GM23338 (cell line): Measurements from ENCODE around the gene MRPL1. TPM values are rescaled to one million over a fixed set of nuclear protein-coding genes. Genes with fewer than 3 reads are reported as not detected.

ENCODE experiments used
- ATAC-seq: fragments of 200-7000 bp; cut with Tn5 transposase; 3 replicates; pipeline ENCODE4 v1.9.1; 2020
- DNase-seq: peaks from one replicate; pipeline ENCODE4 v3.0.0-alpha.2; 2015; ENCODE audit warnings: low spot score
- H2AFZ ChIP-seq: fragments of 200-600 bp; sonication (generic); 2 replicates; pipeline ENCODE4 v1.8.0; 2016; ENCODE audit warnings: antibody characterized with exemption, mild to moderate bottlenecking, moderate library complexity
- H3F3A ChIP-seq: fragments of 200-600 bp; sonication (generic); replicated peaks from 2 replicates; pipeline ENCODE4 v1.8.0; 2017; ENCODE audit warnings: antibody characterized with exemption, mixed run types, low read depth
- H3K27ac ChIP-seq: fragments of 200-600 bp; sonication (generic); 2 replicates; pipeline ENCODE4 v1.6.1; 2016; ENCODE audit warnings: low read depth
- H3K27me3 ChIP-seq: fragments of 200-600 bp; sonication (generic); 2 replicates; pipeline ENCODE4 v1.8.0; 2016; ENCODE audit warnings: mild to moderate bottlenecking, mixed run types, moderate library complexity; ENCODE audit not compliant: insufficient read depth
- H3K36me3 ChIP-seq: fragments of 200-600 bp; sonication (generic); 2 replicates; pipeline ENCODE4 v1.8.0; 2016; ENCODE audit warnings: mild to moderate bottlenecking; ENCODE audit not compliant: insufficient read depth
- H3K4me1 ChIP-seq: fragments of 200-600 bp; sonication (generic); 2 replicates; pipeline ENCODE4 v1.8.0; 2016; ENCODE audit warnings: mild to moderate bottlenecking, moderate library complexity; ENCODE audit not compliant: insufficient read depth
- H3K4me2 ChIP-seq: fragments of 200-600 bp; sonication (generic); 2 replicates; pipeline ENCODE4 v1.7.1; 2017; ENCODE audit warnings: mixed run types
- H3K4me3 ChIP-seq: fragments of 200-600 bp; sonication (generic); 2 replicates; pipeline ENCODE4 v1.6.1; 2016; ENCODE audit warnings: mixed run types
- H3K79me2 ChIP-seq: fragments of 200-600 bp; sonication (generic); replicated peaks from 2 replicates; pipeline ENCODE4 v1.8.0; 2017; ENCODE audit warnings: mild to moderate bottlenecking; ENCODE audit not compliant: insufficient read depth
- H3K9me2 ChIP-seq: fragments of 200-600 bp; sonication (generic); 2 replicates; pipeline ENCODE4 v1.8.0; 2017; ENCODE audit not compliant: insufficient read depth
- H4K20me1 ChIP-seq: fragments of 200-600 bp; sonication (generic); replicated peaks from 2 replicates; pipeline ENCODE4 v1.8.0; 2017; ENCODE audit warnings: mild to moderate bottlenecking; ENCODE audit not compliant: insufficient read depth
- H3K27ac Mint-ChIP-seq: 2 replicates; pipeline ENCODE4 v1.8.0; 2020; ENCODE audit warnings: inconsistent platforms, mild to moderate bottlenecking, moderate library complexity, mixed read lengths
- H3K27me3 Mint-ChIP-seq: 3 replicates; pipeline ENCODE4 v1.8.0; 2022; ENCODE audit warnings: low read depth, mild to moderate bottlenecking, moderate library complexity, mixed read lengths, inconsistent platforms; ENCODE audit not compliant: insufficient read depth, poor library complexity
- H3K36me3 Mint-ChIP-seq: 3 replicates; pipeline ENCODE4 v1.8.0; 2021; ENCODE audit warnings: low read depth, mild to moderate bottlenecking, inconsistent platforms, moderate library complexity, mixed read lengths
- H3K4me1 Mint-ChIP-seq: 3 replicates; pipeline ENCODE4 v1.8.0; 2020; ENCODE audit warnings: mild to moderate bottlenecking, inconsistent platforms, mixed read lengths
- H3K4me3 Mint-ChIP-seq: 3 replicates; pipeline ENCODE4 v1.8.0; 2021; ENCODE audit warnings: moderate library complexity, mild to moderate bottlenecking, inconsistent platforms, mixed read lengths
- H3K9me3 Mint-ChIP-seq: 3 replicates; pipeline ENCODE4 v1.8.0; 2020; ENCODE audit warnings: moderate library complexity, mild to moderate bottlenecking, inconsistent platforms, mixed read lengths
- CREB1 ChIP-seq: fragments of 250-450 bp; sonication (Bioruptor Pico); IDR thresholded peaks from 2 replicates; pipeline ENCODE4 v1.5.0; 2020; ENCODE audit warnings: low read depth, mild to moderate bottlenecking, moderate library complexity
- EZH2 ChIP-seq: fragments of 200-600 bp; sonication (generic); IDR thresholded peaks from one replicate; pipeline ENCODE4 v1.8.0; 2017; ENCODE audit warnings: antibody characterized with exemption, mild to moderate bottlenecking, low read depth; ENCODE audit not compliant: unreplicated experiment
- EZH2phosphoT487 ChIP-seq: fragments of 200-600 bp; sonication (generic); IDR thresholded peaks from one replicate; pipeline ENCODE4 v1.8.1; 2018; ENCODE audit warnings: antibody characterized with exemption; ENCODE audit not compliant: unreplicated experiment
- JUNB ChIP-seq: IDR thresholded peaks from one replicate; pipeline ENCODE4 v1.6.1; 2016; ENCODE audit warnings: antibody characterized with exemption; ENCODE audit not compliant: unreplicated experiment
- STAT1 ChIP-seq: IDR thresholded peaks from one replicate; pipeline ENCODE4 v1.6.1; 2016; ENCODE audit warnings: antibody characterized with exemption; ENCODE audit not compliant: unreplicated experiment
- ZNF114 ChIP-seq: fragments of 250-450 bp; sonication (Bioruptor Pico); IDR thresholded peaks from 2 replicates; pipeline ENCODE4 v1.5.0; 2020; ENCODE audit warnings: mild to moderate bottlenecking, moderate library complexity
- ZNF331 ChIP-seq: fragments of 250-450 bp; sonication (Bioruptor Pico); IDR thresholded peaks from 2 replicates; pipeline ENCODE4 v1.5.0; 2020; ENCODE audit warnings: low read depth, mild to moderate bottlenecking, moderate library complexity
- ZNF462 ChIP-seq: fragments of 250-450 bp; sonication (Bioruptor Pico); IDR thresholded peaks from 2 replicates; pipeline ENCODE4 v1.5.0; 2020; ENCODE audit warnings: mild to moderate bottlenecking, moderate library complexity
- polyA plus RNA-seq: library from polyadenylated mRNA; unstranded; fragments of >200 nt; fragmentation: Nextera tagmentation; extraction: Ambion mirVana; gene quantifications from 2 replicates; pipeline ENCODE4 v1.2.1, GENCODE V29; 2016
- total RNA-seq: library from RNA; depleted of rRNA; stranded (reverse); fragments of >200 nt; shearing (Covaris generic); gene quantifications from 2 replicates; pipeline ENCODE4 v1.2.3, GENCODE V29; 2014

Gene MRPL1
- total and polyA plus RNA-seq, 2 experiments from 2014 or later = 29.2 to 46.5 TPM

- no peaks in the 10 kb centered on the region for H3F3A ChIP-seq
- ATAC-seq (no peak), DNase-seq (no peak)
- no peaks in the 10 kb centered on the region for H3K79me2 ChIP-seq
- peaks cover 6% of the 10 kb centered on the region; the same call in 1 of the 3 replicates for H3K36me3 Mint-ChIP-seq
- no peak overlapping the region for H3K4me3 Mint-ChIP-seq
- H3K4me1 Mint-ChIP-seq = no peaks in the 10 kb centered on the region
- H3K27ac ChIP-seq = no peak overlapping the region
- H2AFZ ChIP-seq = no peak overlapping the region
- H3K27ac Mint-ChIP-seq = no peak overlapping the region
- H3K9me3 Mint-ChIP-seq = no peaks in the 10 kb centered on the region
- H3K36me3 ChIP-seq = no peaks in the 10 kb centered on the region
- H3K9me2 ChIP-seq = no peaks in the 10 kb centered on the region
- TF ChIP-seq ZNF114 (CRISPR knock-in tag) (no peak), EZH2 (no peak), ZNF331 (CRISPR knock-in tag) (no peak), ZNF462 (CRISPR knock-in tag) (no peak), STAT1 (no peak), CREB1 (no peak), JUNB (no peak), EZH2phosphoT487 (no peak)
- H3K27me3 Mint-ChIP-seq = no peaks in the 10 kb centered on the region
- H3K4me1 ChIP-seq = no peaks in the 10 kb centered on the region
- no peaks in the 10 kb centered on the region; the same call in 1 of the 2 replicates for H4K20me1 ChIP-seq
- H3K4me3 ChIP-seq = no peak overlapping the region
- H3K4me2 ChIP-seq = no peak overlapping the region
- no peaks in the 10 kb centered on the region for H3K27me3 ChIP-seq
Observed at GRCh38 chr4:77913348-77913747, 50.7 kb downstream of the MRPL1 start.
